ENCODE results near the gene NLRP13.

Gene NLRP13

DNA sequence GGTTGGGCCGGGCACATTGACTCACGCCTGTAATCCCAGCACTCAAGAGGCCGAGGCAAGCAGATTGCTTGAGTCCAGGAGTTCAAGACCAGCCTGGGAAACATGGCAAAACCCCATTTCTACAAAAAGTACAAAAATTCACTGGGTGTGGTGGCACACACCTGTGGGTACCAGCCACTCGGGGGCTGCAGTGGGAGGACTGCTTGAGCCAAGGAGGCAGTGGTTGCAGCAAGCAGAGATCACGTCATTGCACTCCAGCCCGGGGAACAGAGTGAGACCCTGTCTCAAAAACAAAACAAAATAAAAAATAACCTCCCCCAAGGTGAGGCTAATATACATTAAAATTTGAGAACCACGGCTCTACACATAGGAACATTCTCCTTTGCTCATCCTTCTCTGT is 24.9 kb downstream of the NLRP13 start:
- POLR2A ChIA-PET: no interaction called here
- TF ChIP-seq FOXK2 (IDR thresholded peaks at IDR 0.05) (no peak), ELF4 (IDR thresholded peaks at IDR 0.05) (no peak), CTBP1 (IDR thresholded peaks at IDR 0.05; ENCODE audit: borderline replicate concordance) (no peak), BHLHE40 (IDR thresholded peaks at IDR 0.05; ENCODE audit: borderline replicate concordance) (no peak), ARNT (IDR thresholded peaks at IDR 0.05) (no peak)
- TF ChIP-seq, protein P1, sequence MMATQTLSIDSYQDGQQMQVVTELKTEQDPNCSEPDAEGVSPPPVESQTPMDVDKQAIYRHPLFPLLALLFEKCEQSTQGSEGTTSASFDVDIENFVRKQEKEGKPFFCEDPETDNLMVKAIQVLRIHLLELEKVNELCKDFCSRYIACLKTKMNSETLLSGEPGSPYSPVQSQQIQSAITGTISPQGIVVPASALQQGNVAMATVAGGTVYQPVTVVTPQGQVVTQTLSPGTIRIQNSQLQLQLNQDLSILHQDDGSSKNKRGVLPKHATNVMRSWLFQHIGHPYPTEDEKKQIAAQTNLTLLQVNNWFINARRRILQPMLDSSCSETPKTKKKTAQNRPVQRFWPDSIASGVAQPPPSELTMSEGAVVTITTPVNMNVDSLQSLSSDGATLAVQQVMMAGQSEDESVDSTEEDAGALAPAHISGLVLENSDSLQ (IDR thresholded peaks at IDR 0.05): no peak
- DNase-seq (ENCODE audit: extremely low spot score): no peak
- CTCF ChIA-PET: no interaction called here

DNA sequence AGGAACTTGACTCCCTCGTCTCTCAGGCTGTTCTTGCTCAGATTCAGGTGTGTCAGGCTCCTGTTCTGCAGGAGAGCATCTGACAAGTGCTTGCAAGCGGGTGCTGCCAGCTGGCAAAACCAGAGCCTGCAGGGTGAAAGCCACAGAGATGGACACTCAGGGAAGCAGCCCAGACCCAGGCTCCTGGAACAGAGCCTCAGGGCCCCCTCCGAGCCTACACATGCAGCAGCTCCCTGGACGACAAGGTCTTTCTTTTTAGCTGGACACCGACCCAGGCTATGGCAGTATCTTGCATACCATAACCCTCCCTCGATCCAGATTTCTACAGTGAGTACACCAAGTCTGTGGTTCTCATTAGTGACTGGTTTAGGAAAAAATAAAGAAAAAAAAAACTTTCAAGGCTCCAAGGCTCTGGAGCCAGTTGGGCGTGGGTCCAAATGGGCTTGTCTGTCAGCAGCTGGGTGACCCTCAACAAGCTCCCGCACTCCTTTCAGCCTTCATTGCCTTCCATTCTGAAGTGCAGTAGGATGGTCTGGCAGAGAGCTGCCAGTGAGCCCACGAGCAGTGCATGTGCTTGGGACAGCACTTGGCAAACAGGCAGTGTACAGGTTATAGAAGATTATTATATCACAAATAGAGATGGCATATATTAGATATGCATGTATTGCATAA is 29.9 kb downstream of the NLRP13 start:
- DNase-seq (ENCODE audit: extremely low spot score): no peak
- ChIA-PET CTCF (no interaction called here), POLR2A (no interaction called here)
- TF ChIP-seq ELF4 (IDR thresholded peaks at IDR 0.05): no peak
- no peak for TF ChIP-seq SP1 (IDR thresholded peaks at IDR 0.05)
- TF ChIP-seq CTBP1 (IDR thresholded peaks at IDR 0.05; ENCODE audit: borderline replicate concordance): no peak
- TF ChIP-seq ARNT (IDR thresholded peaks at IDR 0.05): no peak
- no peak for TF ChIP-seq FOXK2 (IDR thresholded peaks at IDR 0.05)
- TF ChIP-seq SUZ12 (IDR thresholded peaks at IDR 0.05): no peak
- no peak for TF ChIP-seq ZNF384 (IDR thresholded peaks at IDR 0.05)
- TF ChIP-seq TARDBP (IDR thresholded peaks at IDR 0.05): no peak
- no peak for TF ChIP-seq BHLHE40 (IDR thresholded peaks at IDR 0.05; ENCODE audit: borderline replicate concordance)
- TF ChIP-seq FOXM1 (IDR thresholded peaks at IDR 0.05; ENCODE audit: borderline replicate concordance): no peak
- no peak for TF ChIP-seq FOXA1 (IDR thresholded peaks at IDR 0.05)

DNA sequence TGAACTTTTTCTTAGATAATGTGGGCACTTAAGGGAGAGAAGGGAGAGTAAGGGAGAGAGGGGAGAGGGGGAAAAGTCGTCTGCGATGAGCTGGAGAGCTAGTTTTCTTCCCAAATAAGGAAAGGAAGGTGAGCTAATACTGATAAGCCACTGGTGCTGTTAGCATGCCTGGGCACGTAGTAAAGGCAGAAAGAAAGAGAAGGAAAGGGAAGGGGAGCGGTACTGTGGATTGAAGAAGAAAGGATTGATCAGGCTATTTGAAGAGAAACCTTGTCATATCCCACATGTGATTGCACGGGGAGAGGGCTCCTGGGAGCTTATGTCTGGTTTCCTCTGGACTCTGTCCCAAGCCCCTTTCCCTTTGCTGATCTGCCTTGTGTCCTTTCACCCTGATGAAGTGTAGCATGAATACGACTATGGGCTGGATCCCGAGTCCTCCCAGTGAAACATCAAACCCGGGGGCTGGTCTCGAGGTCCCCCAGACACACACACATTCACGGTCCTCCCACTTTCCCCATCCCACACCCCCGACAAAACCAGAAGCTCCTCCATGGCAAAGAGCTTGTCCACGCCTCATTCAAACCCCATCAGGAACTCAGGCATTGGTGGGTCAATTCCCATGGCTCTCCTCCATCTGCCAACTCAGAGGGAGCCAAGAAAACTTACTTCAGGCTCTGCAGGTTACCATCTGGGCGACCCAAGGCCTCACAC is 30.6 kb downstream of the NLRP13 start:
- ChIA-PET CTCF (no interaction called here), POLR2A (no interaction called here)
- no peak for TF ChIP-seq ZNF384 (IDR thresholded peaks at IDR 0.05)
- TF ChIP-seq, protein P1 (IDR thresholded peaks at IDR 0.05): no peak
- TF ChIP-seq LEF1 (IDR thresholded peaks at IDR 0.05; ENCODE audit: borderline replicate concordance): no peak
- no peak for TF ChIP-seq FOXA1 (IDR thresholded peaks at IDR 0.05)
- TF ChIP-seq HDGF (IDR thresholded peaks at IDR 0.05; ENCODE audit: borderline replicate concordance): no peak
- TF ChIP-seq NFRKB (IDR thresholded peaks at IDR 0.05): no peak
- no peak for TF ChIP-seq SP1 (IDR thresholded peaks at IDR 0.05)
- TF ChIP-seq BHLHE40 (IDR thresholded peaks at IDR 0.05; ENCODE audit: borderline replicate concordance): no peak
- no peak for TF ChIP-seq TARDBP (IDR thresholded peaks at IDR 0.05)
- TF ChIP-seq FOXM1 (IDR thresholded peaks at IDR 0.05; ENCODE audit: borderline replicate concordance): no peak
- TF ChIP-seq L3MBTL2 (conservative IDR thresholded peaks at IDR 0.05): no peak
- TF ChIP-seq FOXK2 (IDR thresholded peaks at IDR 0.05): no peak
- no peak for TF ChIP-seq ARNT (IDR thresholded peaks at IDR 0.05)
- no peak for TF ChIP-seq CTBP1 (IDR thresholded peaks at IDR 0.05; ENCODE audit: borderline replicate concordance)
- no peak for TF ChIP-seq ELF4 (IDR thresholded peaks at IDR 0.05)
- no peak for TF ChIP-seq SUZ12 (IDR thresholded peaks at IDR 0.05)
- no peak for DNase-seq (ENCODE audit: extremely low spot score)

DNA sequence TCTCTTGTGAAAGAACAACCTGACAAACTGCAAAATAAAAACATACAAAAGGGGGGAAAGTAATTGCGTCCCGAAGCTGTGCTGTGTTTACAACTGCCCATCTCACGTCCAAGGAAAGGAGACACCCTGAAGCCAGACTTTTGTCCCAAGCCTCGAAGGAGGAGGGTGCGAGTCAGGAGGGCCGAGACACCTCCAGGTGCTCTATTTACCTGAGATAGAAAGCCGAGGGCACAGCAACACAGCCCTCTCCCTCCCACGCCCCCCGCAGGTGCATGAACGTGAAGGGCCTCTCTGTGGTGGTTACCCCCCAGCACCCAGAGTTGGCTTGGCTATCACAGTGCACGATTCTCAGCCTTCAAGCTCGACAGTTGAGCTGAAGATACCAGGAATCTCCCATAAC is 33.2 kb downstream of the NLRP13 start:
- POLR2A ChIA-PET: no interaction called here

DNA sequence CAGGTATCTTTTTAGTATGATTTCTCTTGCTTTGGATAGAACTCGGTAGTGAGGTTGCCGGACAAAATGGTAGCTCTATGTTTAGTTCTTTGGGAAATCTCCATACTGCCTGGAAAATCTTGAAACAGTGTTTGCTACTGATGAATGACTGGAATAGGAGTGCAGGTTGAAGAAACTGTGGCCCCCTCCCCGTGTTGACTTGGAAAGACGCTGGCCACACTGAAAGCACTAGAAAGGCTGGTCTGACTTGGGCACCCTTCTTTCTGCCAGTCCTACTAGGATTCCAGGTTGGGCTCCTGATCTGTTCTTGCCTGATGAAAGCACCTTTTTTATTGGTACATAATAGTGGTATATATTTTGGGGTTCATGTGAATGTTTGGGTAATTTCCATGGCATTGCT is 49.5 kb downstream of the NLRP13 start:
- ChIA-PET POLR2A (no interaction called here), CTCF (no interaction called here)
- TF ChIP-seq TARDBP (IDR thresholded peaks at IDR 0.05) (no peak), FOXK2 (IDR thresholded peaks at IDR 0.05) (no peak), FOXM1 (IDR thresholded peaks at IDR 0.05; ENCODE audit: borderline replicate concordance) (no peak), FOXA1 (IDR thresholded peaks at IDR 0.05) (no peak), BHLHE40 (IDR thresholded peaks at IDR 0.05; ENCODE audit: borderline replicate concordance) (no peak), SUZ12 (IDR thresholded peaks at IDR 0.05) (no peak), LEF1 (IDR thresholded peaks at IDR 0.05; ENCODE audit: borderline replicate concordance) (no peak), ZNF384 (IDR thresholded peaks at IDR 0.05) (no peak), HDGF (IDR thresholded peaks at IDR 0.05; ENCODE audit: borderline replicate concordance) (no peak), ARNT (IDR thresholded peaks at IDR 0.05) (no peak)
- no peak for DNase-seq (ENCODE audit: extremely low spot score)

More for the DNA sequence above, 33.2 kb downstream of the NLRP13 start:
- CTCF ChIA-PET: no interaction called here
- DNase-seq (ENCODE audit: extremely low spot score): no peak
- TF ChIP-seq TARDBP (IDR thresholded peaks at IDR 0.05) (no peak), ARNT (IDR thresholded peaks at IDR 0.05) (no peak), ZNF384 (IDR thresholded peaks at IDR 0.05) (no peak), CTBP1 (IDR thresholded peaks at IDR 0.05; ENCODE audit: borderline replicate concordance) (no peak), BHLHE40 (IDR thresholded peaks at IDR 0.05; ENCODE audit: borderline replicate concordance) (no peak)
- TF ChIP-seq, protein P1 (IDR thresholded peaks at IDR 0.05): no peak

DNA sequence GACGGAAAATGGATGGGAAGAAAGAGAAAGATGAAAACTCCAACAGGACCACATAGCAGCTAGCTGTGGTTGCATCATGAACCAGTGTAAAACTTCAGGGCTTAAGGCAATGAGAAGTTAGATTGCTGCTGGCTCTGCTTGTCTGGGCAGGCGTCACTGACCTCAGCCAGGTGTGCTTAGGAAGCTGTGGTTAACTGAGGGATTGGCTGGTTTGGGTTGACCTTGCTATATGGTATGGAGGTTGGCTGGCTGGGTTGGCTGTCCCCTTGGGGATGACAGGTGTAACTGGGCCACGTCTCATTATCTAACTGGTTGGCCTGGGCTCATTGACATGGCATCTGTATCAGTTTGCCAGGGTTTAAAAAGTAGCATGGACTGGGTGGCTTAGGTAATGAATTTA is 54.9 kb downstream of the NLRP13 start:
- no peak for DNase-seq (ENCODE audit: extremely low spot score)
- TF ChIP-seq FOXA1 (IDR thresholded peaks at IDR 0.05): no peak
- TF ChIP-seq SP1 (IDR thresholded peaks at IDR 0.05): no peak
- no peak for TF ChIP-seq FOXM1 (IDR thresholded peaks at IDR 0.05; ENCODE audit: borderline replicate concordance)
- TF ChIP-seq FOXK2 (IDR thresholded peaks at IDR 0.05): no peak
- no peak for TF ChIP-seq L3MBTL2 (conservative IDR thresholded peaks at IDR 0.05)
- no peak for TF ChIP-seq BHLHE40 (IDR thresholded peaks at IDR 0.05; ENCODE audit: borderline replicate concordance)
- no peak for TF ChIP-seq SUZ12 (IDR thresholded peaks at IDR 0.05)
- TF ChIP-seq CTBP1 (IDR thresholded peaks at IDR 0.05; ENCODE audit: borderline replicate concordance): no peak
- TF ChIP-seq NFRKB (IDR thresholded peaks at IDR 0.05): no peak
- ChIA-PET POLR2A (no interaction called here), CTCF (no interaction called here)
